Breast epithelium (tissue), 3 donors: Measurements from ENCODE around the gene DUS3L.

Experiments
- POLR2A ChIP-seq: fragments of 450-650 bp; IDR thresholded peaks from one replicate; pipeline ENCODE4 v1.6.1; 2016; ENCODE audit warnings: antibody characterized with exemption, mild to moderate bottlenecking, moderate library complexity
- POLR2AphosphoS5 ChIP-seq, 3 donors: sonication (generic); formaldehyde crosslinking; IDR thresholded peaks; one replicate each; pipeline ENCODE4 v1.6.1; 2017; ENCODE audit warnings: antibody characterized with exemption in 3 of 3
- TF ChIP-seq, protein P1 (sequence below), 3 donors: fragments of 450-650 bp; IDR thresholded peaks; one replicate each; pipeline ENCODE4 v1.5.1; 2016 to 2017; ENCODE audit warnings: antibody characterized with exemption in 3 of 3, mild to moderate bottlenecking in 3 of 3, moderate library complexity in 3 of 3

DNA sequence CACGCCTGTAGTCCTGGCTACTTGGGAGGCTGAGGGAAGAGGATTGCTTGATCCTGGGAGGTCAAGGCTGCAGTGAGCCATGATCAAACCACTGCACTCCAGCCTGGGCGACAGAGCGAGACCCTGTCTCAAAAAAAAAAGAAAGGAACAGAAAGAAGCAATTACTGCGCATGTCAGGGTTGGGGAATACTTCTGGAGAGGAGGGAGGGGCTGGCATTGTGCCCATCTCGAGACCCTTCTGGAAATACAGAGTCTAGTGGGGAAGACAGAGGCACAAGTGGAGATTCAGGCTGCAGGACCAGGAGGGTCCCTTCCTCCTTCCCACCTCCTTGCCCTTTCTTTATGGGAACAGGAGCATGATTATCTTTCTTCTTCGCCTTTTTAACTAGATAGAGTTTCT is 37.2 kb downstream of the DUS3L start:
- TF ChIP-seq, protein P1, sequence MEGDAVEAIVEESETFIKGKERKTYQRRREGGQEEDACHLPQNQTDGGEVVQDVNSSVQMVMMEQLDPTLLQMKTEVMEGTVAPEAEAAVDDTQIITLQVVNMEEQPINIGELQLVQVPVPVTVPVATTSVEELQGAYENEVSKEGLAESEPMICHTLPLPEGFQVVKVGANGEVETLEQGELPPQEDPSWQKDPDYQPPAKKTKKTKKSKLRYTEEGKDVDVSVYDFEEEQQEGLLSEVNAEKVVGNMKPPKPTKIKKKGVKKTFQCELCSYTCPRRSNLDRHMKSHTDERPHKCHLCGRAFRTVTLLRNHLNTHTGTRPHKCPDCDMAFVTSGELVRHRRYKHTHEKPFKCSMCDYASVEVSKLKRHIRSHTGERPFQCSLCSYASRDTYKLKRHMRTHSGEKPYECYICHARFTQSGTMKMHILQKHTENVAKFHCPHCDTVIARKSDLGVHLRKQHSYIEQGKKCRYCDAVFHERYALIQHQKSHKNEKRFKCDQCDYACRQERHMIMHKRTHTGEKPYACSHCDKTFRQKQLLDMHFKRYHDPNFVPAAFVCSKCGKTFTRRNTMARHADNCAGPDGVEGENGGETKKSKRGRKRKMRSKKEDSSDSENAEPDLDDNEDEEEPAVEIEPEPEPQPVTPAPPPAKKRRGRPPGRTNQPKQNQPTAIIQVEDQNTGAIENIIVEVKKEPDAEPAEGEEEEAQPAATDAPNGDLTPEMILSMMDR (IDR thresholded peaks at IDR 0.05) = no peak
- TF ChIP-seq POLR2AphosphoS5 (IDR thresholded peaks at IDR 0.05) (no peak), POLR2A (no peak)
